ENCODE data around the gene PRIM2. TPM values are rescaled to one million over a fixed set of nuclear protein-coding genes. Genes with fewer than 3 reads are reported as not detected.
A peak's percentile ranks its signal among the peaks of the same experiment; 100 is the strongest.
"Not testable (repeated sequence)": the region's sequence is repeated elsewhere in the genome, so short reads cannot be mapped to it uniquely, and the experiment has no call there.

The PRIM2 gene
- total RNA-seq, 1 donor = 12.4 TPM

GRCh38 chr6:57577023-57577422 lies 259.6 kb downstream of the PRIM2 start:
- not testable (repeated sequence) for DNase-seq (ENCODE audit: low read depth in 2 of 3, low spot score in 2 of 3)

- DNase-seq (ENCODE audit: low read depth in 2 of 3, low spot score in 2 of 3) = peak in 1 of 3 donors; percentile 2
These were observed 262.1 kb downstream of the PRIM2 start for GRCh38 chr6:57579489-57579888.

GRCh38 chr6:57581586-57581985 lies 264.2 kb downstream of the PRIM2 start:
- DNase-seq (ENCODE audit: low read depth in 2 of 3, low spot score in 2 of 3) = not testable (repeated sequence)

- not testable (repeated sequence) for DNase-seq (ENCODE audit: low read depth in 2 of 3, low spot score in 2 of 3)
These were observed 283.7 kb downstream of the PRIM2 start for GRCh38 chr6:57601105-57601504.

- not testable (repeated sequence) for DNase-seq (ENCODE audit: low read depth in 2 of 3, low spot score in 2 of 3)
These were observed 287.9 kb downstream of the PRIM2 start for GRCh38 chr6:57605303-57605702.

GRCh38 chr6:57606331-57606730 lies 288.9 kb downstream of the PRIM2 start:
- not testable (repeated sequence) for DNase-seq (ENCODE audit: low read depth in 2 of 3, low spot score in 2 of 3)

- not testable (repeated sequence) for DNase-seq (ENCODE audit: low read depth in 2 of 3, low spot score in 2 of 3)
These were observed 293.2 kb downstream of the PRIM2 start for GRCh38 chr6:57610612-57611011.

- DNase-seq (ENCODE audit: low read depth in 2 of 3, low spot score in 2 of 3) = not testable (repeated sequence)
These were observed 301.5 kb downstream of the PRIM2 start for GRCh38 chr6:57618959-57619358.

- DNase-seq (ENCODE audit: low read depth in 2 of 3, low spot score in 2 of 3) = peak in 1 of 3 donors; percentile 30
These were observed 314.3 kb downstream of the PRIM2 start for GRCh38 chr6:57631773-57632172.

GRCh38 chr6:57658526-57658925 lies 341.1 kb downstream of the PRIM2 start:
- not testable (repeated sequence) for DNase-seq (ENCODE audit: low read depth in 2 of 3, low spot score in 2 of 3)

GRCh38 chr6:57659794-57660193 lies 342.4 kb downstream of the PRIM2 start:
- DNase-seq (ENCODE audit: low read depth in 2 of 3, low spot score in 2 of 3) = not testable (repeated sequence)

GRCh38 chr6:57660940-57661339 lies 343.5 kb downstream of the PRIM2 start:
- not testable (repeated sequence) for DNase-seq (ENCODE audit: low read depth in 2 of 3, low spot score in 2 of 3)

- not testable (repeated sequence) for DNase-seq (ENCODE audit: low read depth in 2 of 3, low spot score in 2 of 3)
These were observed 350.7 kb downstream of the PRIM2 start for GRCh38 chr6:57668108-57668507.

GRCh38 chr6:57671237-57671636 lies 353.8 kb downstream of the PRIM2 start:
- DNase-seq (ENCODE audit: low read depth in 2 of 3, low spot score in 2 of 3) = not testable (repeated sequence)

GRCh38 chr6:57671937-57672627 lies 354.7 kb downstream of the PRIM2 start:
- DNase-seq (ENCODE audit: low read depth in 2 of 3, low spot score in 2 of 3) = peak in 1 of 3 donors; percentile 2

GRCh38 chr6:57673281-57673680 lies 355.9 kb downstream of the PRIM2 start:
- DNase-seq (ENCODE audit: low read depth in 2 of 3, low spot score in 2 of 3) = not testable (repeated sequence)

GRCh38 chr6:57675386-57675785 lies 358.0 kb downstream of the PRIM2 start:
- not testable (repeated sequence) for DNase-seq (ENCODE audit: low read depth in 2 of 3, low spot score in 2 of 3)

GRCh38 chr6:57696382-57696781 lies 379.0 kb downstream of the PRIM2 start:
- DNase-seq (ENCODE audit: low read depth in 2 of 3, low spot score in 2 of 3) = not testable (repeated sequence)

Data from hematopoietic multipotent progenitor cell (in vitro differentiated cells).